ENCODE results near the gene FOXD1.
A peak's percentile ranks its signal among the peaks of the same experiment; 100 is the strongest.
"Not testable (repeated sequence)": the region's sequence is repeated elsewhere in the genome, so short reads cannot be mapped to it uniquely, and the experiment has no call there.

Gene FOXD1

GRCh38 chr5:73464016-73464745, 15.6 kb upstream of the FOXD1 start:
- DNase-seq (ENCODE audit: low spot score) = no peak

- DNase-seq (ENCODE audit: low spot score) = no peak
These were observed 11.6 kb upstream of the FOXD1 start for GRCh38 chr5:73460133-73460532.

DNA sequence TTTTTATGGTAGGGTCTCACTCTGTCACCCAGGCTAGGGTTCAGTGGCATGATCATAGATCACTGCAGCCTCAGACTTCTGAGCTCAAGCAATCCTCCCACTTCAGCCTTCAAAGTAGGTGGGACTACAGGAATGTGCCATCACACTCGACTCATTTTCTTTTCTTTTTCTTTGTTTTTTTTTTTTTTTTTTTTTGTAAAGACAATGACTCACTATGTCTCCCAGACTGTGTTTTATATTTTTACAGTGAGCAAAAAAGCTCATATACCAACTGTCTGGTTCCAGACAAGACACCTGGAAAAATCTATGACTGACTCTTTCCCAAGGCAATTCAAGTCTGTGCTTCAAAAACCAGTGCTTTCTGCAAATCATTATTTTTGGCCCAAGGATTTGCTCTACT, 10.8 kb upstream of the FOXD1 start:
- no peak for DNase-seq (ENCODE audit: low spot score)

DNA sequence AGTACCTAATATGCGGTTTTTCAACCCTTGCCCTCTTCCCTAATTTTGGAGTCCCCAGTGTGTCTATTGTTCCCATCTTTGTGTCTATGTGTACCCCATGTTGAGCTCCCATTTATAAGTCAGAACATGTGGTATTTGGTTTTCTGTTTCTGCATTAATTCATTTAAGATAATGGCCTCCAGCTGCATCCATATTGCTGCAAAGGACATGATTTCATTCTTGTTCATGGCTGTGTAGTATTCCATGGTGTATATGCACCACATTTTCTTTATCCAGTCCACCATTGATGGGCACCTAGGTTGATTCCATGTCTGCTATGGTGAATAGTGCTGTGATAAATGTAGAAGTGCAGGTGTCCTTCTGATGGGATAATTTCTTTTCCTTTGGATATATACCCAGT, 7.9 kb upstream of the FOXD1 start:
- not testable (repeated sequence) for DNase-seq (ENCODE audit: low spot score)

DNA sequence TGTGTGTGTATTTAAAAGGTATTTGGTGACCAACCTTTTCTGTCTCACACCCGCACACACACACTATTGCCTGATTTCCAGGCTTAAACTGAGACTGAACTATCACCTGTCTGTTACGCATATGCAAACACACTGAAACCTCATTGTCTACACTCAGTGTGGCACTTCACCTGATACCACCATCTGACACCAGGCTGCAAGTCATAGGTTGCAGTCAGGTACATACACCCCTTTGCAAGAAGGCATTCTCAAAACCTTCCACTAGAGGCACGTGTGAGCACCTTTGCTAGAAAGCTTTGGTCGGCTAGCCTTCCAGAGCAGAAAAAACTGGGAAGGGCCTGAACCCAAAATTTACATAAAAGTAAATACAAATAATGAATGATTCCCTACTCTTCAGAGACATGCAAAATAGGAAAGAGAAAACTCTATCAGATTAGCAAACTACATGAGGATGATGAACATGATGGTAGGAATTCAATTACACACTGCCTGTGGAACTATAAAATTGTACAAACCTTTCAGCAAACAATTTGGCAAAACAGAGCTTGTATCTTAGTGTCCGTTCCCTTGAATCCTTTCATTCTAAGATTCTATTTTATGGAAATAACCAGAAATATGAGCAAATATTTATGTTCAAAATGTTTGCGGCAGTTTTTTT, 5.9 kb upstream of the FOXD1 start:
- DNase-seq (ENCODE audit: low spot score) = peak; percentile 65

- no peak for DNase-seq (ENCODE audit: low spot score)
These were observed 3.6 kb upstream of the FOXD1 start for GRCh38 chr5:73452215-73452614.

GRCh38 chr5:73451224-73452130, 2.9 kb upstream of the FOXD1 start:
- peak; percentile 86 for DNase-seq (ENCODE audit: low spot score)

DNA sequence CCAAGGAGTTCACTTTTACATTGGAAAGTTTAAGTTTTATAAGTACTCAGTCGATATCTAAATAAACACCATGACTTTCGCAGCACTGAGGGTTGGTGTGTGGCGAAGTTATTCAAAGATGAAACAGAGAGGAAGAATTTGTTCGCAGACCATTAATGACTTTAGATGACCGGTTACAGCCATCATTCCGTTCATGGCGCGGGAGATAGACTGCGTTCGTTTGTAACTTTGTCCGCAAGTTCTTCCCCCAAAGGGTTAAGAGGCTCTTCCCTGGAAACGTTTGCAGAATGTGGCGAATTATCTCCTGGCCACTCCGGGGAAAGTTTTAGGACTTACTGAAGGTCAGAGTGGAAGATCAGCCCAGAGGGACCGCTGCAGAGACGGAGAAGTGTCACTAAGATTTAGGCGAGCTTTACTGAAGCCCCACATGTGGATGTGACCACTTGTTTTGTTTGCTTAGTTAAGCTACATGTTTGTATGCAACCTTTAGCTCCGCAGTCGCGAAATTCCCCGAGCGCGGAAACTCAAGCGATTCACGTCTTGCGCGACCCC, 2.2 kb upstream of the FOXD1 start:
- no peak for DNase-seq (ENCODE audit: low spot score)

DNA sequence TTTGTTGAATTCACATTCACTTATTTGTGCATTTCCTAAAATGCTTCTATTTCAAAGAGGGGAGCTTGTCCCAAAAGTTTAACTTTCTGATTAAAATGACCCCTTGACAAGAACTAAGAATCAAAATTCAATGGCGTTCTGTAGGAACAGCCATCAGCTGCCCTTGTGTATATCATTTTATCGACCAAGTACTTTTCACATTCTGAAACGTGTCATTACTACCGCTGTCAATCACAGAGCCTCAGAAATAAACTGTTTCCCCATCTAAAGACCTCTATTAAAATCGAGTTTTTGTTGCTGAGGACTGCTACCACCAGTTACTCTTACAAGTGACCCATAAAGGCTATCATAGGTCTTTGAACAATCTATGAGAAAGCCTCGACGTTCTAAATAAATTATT, 1.6 kb upstream of the FOXD1 start:
- DNase-seq (ENCODE audit: low spot score) = no peak

- peak; percentile 76 for DNase-seq (ENCODE audit: low spot score)
These were observed 781 bp downstream of the FOXD1 start for GRCh38 chr5:73447530-73448462.

DNA sequence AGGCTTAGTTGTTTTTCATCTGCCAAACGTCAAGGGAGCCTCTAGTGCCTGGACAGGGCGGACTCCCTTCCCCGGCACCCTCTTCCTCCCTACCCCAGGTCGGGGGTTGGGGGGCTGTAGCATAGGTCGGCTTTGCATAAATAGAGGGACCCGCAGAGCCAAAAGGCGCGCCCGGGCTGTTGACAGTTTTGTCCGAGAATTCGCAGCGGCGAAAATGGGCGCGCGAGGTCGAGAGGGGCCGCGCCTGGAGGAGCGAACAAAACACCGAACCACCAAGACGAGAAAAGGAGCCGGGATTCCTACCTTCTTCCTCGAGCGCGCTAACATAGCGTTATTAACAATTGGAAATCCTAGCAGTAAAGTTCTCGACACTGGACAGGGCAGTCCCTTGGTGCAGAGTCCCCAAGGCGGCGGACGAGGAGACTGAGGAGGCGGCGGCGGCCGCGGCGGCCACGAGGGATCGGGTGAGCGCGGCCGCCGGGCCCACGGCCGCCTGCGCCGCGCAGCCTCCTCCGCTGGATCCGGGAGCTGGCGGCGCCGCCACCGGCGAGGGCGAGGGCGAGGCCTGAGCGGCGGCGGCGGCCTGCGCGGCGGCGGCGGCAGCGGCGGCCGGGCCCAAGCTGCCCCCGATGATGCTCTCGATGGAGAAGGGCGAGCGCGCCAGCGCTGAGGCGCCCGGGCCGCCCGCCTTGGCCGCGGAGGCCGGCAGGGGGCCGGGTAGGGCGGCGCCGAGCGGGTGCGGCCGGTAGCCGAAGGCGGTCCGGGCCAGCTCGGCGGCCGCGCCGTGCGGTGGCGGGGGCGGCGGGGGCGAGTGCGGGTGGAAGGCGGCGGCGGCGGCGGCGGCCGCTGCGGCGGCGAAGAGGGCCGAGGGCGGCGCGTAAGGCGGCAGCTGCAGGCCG, 1.7 kb downstream of the FOXD1 start:
- peak; percentile 76 for DNase-seq (ENCODE audit: low spot score)

DNA sequence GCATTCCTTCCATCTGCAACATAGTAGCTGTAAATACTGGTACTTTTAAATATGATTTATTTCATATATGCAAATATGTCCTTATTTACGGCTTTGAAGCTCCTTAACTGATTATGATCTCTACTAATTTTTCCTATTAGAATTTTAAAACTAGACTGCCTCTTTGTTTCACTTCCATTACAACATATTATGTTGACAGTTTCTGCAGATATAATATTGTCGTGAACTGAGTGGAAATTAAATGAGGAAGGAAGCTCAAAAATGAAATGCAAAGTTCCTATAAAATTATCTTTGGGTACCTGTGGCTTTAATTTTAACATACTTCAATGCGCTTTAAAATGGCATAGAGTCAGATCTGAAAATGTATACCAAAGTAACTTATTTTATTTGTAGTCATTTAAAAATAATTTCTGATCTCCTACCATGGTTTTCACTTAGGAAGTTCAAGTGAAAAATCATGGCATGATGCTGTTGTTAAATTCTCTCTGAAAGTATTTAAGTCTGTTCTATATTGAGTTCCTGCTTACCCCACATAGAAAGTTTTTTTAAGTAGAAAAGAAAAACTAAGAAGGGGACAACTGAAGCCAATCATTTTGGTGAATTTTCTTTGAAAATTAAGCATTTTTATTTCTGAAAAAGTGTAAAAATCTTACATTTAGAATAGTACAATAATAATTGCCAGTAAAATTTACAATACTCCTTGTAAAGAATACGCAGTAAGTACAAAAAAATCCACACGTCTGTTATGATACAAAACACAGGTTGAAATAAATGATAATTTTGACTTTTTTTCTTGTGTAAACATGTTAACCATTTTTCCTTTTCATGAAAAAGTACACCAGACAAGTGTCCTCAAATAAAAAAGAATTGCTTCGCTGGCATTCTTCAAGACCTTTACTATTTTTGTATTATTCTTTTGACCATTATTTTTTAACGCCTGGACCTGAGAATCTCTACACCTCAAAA, 2.6 kb downstream of the FOXD1 start:
- no peak for DNase-seq (ENCODE audit: low spot score)

- no peak for DNase-seq (ENCODE audit: low spot score)
These were observed 3.8 kb downstream of the FOXD1 start for GRCh38 chr5:73444499-73445438.

- DNase-seq (ENCODE audit: low spot score) = no peak
These were observed 4.6 kb downstream of the FOXD1 start for GRCh38 chr5:73443829-73444498.

DNA sequence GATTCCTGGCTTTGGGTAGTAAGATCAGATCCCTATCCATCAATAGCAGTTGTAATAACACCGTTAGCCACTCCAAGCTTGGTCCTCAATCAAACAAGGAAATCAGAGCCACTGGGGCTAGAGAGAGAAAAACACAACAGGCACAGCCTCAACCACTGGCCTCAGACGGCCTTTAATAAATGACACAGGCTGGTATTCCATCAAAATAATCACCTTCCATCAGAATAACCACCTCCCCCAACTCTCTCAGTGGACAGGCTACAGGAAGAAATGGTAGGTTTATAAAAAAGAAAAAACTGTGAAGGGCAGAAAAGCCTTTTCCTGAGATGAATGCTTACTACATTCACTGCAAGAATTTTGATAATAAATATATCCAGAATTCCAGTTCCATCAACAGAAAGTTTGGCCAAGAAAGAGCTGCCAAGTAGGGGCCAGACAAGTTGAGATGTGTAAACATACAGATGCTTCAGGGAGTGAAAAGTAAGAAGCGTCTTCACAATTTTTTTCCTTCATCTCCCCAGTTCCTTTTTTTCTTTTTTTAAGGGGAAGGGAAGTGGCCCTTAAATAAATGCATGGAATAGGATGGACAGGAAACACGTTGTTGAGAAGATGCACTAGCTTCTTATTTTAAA, 5.5 kb downstream of the FOXD1 start:
- no peak for DNase-seq (ENCODE audit: low spot score)

DNA sequence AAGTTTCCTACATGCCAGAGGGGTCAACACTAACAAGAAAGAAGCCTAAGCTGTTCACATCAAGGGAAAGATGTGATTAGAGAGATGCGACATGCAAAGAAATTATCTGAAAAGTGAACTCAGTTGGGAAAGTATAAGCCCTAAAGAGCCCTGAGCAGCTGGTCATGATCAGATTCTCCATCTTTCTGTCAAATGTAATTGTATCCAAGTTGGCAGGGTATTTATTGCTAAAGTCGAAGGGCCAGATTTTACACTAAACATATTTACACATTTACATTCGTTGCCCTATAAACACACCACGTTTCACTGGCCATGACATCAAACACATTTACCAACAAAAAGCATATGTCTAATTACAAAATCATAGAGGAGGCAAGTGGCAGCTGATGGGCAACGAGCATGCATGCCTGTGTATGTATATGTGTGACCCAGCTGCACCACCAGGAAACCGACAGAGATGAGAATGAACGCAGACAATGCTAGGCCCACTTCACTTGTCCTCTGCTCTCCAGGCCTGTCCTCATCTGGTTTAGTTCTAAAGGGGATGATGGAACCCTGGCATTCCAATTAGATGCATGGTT, 6.3 kb downstream of the FOXD1 start:
- no peak for DNase-seq (ENCODE audit: low spot score)

- no peak for DNase-seq (ENCODE audit: low spot score)
These were observed 7.2 kb downstream of the FOXD1 start for GRCh38 chr5:73441378-73441777.
